Measurements from ENCODE around the gene GLI3.

The GLI3 gene

GRCh38 chr7:42236976-42237810, at the start of gene GLI3:
Gene GLI3 (minus strand): TSS chr7:42237209. CDS start chr7:42223253, 13,956 bp downstream.
- peak; percentile 20 to 46 for DNase-seq
- Mint-ChIP-seq H3K4me1 (peaks cover 18% of the 10 kb centered on the region), H3K4me3 (peak within 1 kb of the TSS; percentile 83 to 84), H3K9me3 (peaks cover 0 to 4% of the 10 kb centered on the region in 2 donors), H3K27me3 (peaks cover 90% of the 10 kb centered on the region), H3K27ac (peak within 1 kb of the TSS in 1 of 2 donors; percentile 61)
- ATAC-seq: peak; percentile 80

- Mint-ChIP-seq H3K9me3 (no peaks in the 10 kb centered on the region), H3K27me3 (peaks cover 21% of the 10 kb centered on the region)
Observed at GRCh38 chr7:42285383-42285824, 48.4 kb upstream of the GLI3 start.

GRCh38 chr7:42283553-42283952, 46.5 kb upstream of the GLI3 start:
- Mint-ChIP-seq H3K9me3 (no peaks in the 10 kb centered on the region), H3K27me3 (peaks cover 28% of the 10 kb centered on the region), H3K27ac (no peak overlapping the region), H3K4me1 (no peaks in the 10 kb centered on the region), H3K4me3 (no peak overlapping the region)
- no peak for DNase-seq
- ATAC-seq: no peak

More at GRCh38 chr7:42285383-42285824, 48.4 kb upstream of the GLI3 start:
- ATAC-seq (no peak), DNase-seq (no peak)
- H3K27ac Mint-ChIP-seq: no peak overlapping the region
- no peaks in the 10 kb centered on the region for H3K4me1 Mint-ChIP-seq
- H3K4me3 Mint-ChIP-seq: no peak overlapping the region

GRCh38 chr7:42278344-42278743, 41.3 kb upstream of the GLI3 start:
- H3K27ac Mint-ChIP-seq: no peak overlapping the region
- H3K4me1 Mint-ChIP-seq: no peaks in the 10 kb centered on the region
- no peak for ATAC-seq
- no peaks in the 10 kb centered on the region for H3K9me3 Mint-ChIP-seq
- peaks cover 24% of the 10 kb centered on the region for H3K27me3 Mint-ChIP-seq
- H3K4me3 Mint-ChIP-seq: no peak overlapping the region
- no peak for DNase-seq

GRCh38 chr7:42274053-42274452, 37.0 kb upstream of the GLI3 start:
- H3K4me1 Mint-ChIP-seq: no peaks in the 10 kb centered on the region
- H3K27ac Mint-ChIP-seq: no peak overlapping the region
- H3K4me3 Mint-ChIP-seq: no peak overlapping the region
- ATAC-seq: no peak
- DNase-seq: no peak
- no peaks in the 10 kb centered on the region for H3K9me3 Mint-ChIP-seq
- H3K27me3 Mint-ChIP-seq: peaks cover 14% of the 10 kb centered on the region

- Mint-ChIP-seq H3K27me3 (peaks cover 19% of the 10 kb centered on the region), H3K4me1 (no peaks in the 10 kb centered on the region), H3K27ac (no peak overlapping the region), H3K9me3 (no peaks in the 10 kb centered on the region), H3K4me3 (no peak overlapping the region)
- DNase-seq: no peak
- ATAC-seq: no peak
Observed at GRCh38 chr7:42272793-42273665, 36.0 kb upstream of the GLI3 start.

- H3K4me1 Mint-ChIP-seq: no peaks in the 10 kb centered on the region
- no peak for ATAC-seq
- H3K4me3 Mint-ChIP-seq: no peak overlapping the region
- no peak overlapping the region for H3K27ac Mint-ChIP-seq
- no peak for DNase-seq
- no peaks in the 10 kb centered on the region for H3K9me3 Mint-ChIP-seq
- H3K27me3 Mint-ChIP-seq: peaks cover 30% of the 10 kb centered on the region
Observed at GRCh38 chr7:42269161-42269560, 32.2 kb upstream of the GLI3 start.

GRCh38 chr7:42264702-42265101, 27.7 kb upstream of the GLI3 start:
- Mint-ChIP-seq H3K4me3 (no peak overlapping the region), H3K9me3 (no peaks in the 10 kb centered on the region), H3K27me3 (peaks cover 27% of the 10 kb centered on the region), H3K4me1 (no peaks in the 10 kb centered on the region), H3K27ac (no peak overlapping the region)
- no peak for DNase-seq
- no peak for ATAC-seq

GRCh38 chr7:42263971-42264370, 27.0 kb upstream of the GLI3 start:
- no peak for ATAC-seq
- peaks cover 26% of the 10 kb centered on the region for H3K27me3 Mint-ChIP-seq

GRCh38 chr7:42262964-42263363, 26.0 kb upstream of the GLI3 start:
- DNase-seq: no peak
- H3K27ac Mint-ChIP-seq: no peak overlapping the region
- no peaks in the 10 kb centered on the region for H3K9me3 Mint-ChIP-seq
- peaks cover 16% of the 10 kb centered on the region for H3K27me3 Mint-ChIP-seq
- ATAC-seq: no peak
- H3K4me1 Mint-ChIP-seq: no peaks in the 10 kb centered on the region
- H3K4me3 Mint-ChIP-seq: no peak overlapping the region

More at GRCh38 chr7:42263971-42264370, 27.0 kb upstream of the GLI3 start:
- Mint-ChIP-seq H3K4me3 (no peak overlapping the region), H3K27ac (no peak overlapping the region), H3K9me3 (no peaks in the 10 kb centered on the region), H3K4me1 (no peaks in the 10 kb centered on the region)
- no peak for DNase-seq

- ATAC-seq: no peak
- H3K27ac Mint-ChIP-seq: no peak overlapping the region
- no peak for DNase-seq
- no peaks in the 10 kb centered on the region for H3K4me1 Mint-ChIP-seq
- H3K9me3 Mint-ChIP-seq: peaks cover 0 to 19% of the 10 kb centered on the region in 2 donors
- H3K27me3 Mint-ChIP-seq: peaks cover 8% of the 10 kb centered on the region
- no peak overlapping the region for H3K4me3 Mint-ChIP-seq
Observed at GRCh38 chr7:42254217-42254616, 17.2 kb upstream of the GLI3 start.

- Mint-ChIP-seq H3K4me3 (no peak overlapping the region), H3K4me1 (no peaks in the 10 kb centered on the region), H3K27ac (no peak overlapping the region), H3K27me3 (peaks cover 8% of the 10 kb centered on the region), H3K9me3 (peaks cover 0 to 19% of the 10 kb centered on the region in 2 donors)
- DNase-seq: no peak
- no peak for ATAC-seq
Observed at GRCh38 chr7:42253316-42253715, 16.3 kb upstream of the GLI3 start.

- no peak overlapping the region for H3K4me3 Mint-ChIP-seq
- peaks cover 0 to 19% of the 10 kb centered on the region in 2 donors for H3K9me3 Mint-ChIP-seq
- H3K27ac Mint-ChIP-seq: no peak overlapping the region
- ATAC-seq (no peak), DNase-seq (no peak)
- H3K4me1 Mint-ChIP-seq: no peaks in the 10 kb centered on the region
- H3K27me3 Mint-ChIP-seq: peaks cover 8% of the 10 kb centered on the region
Observed at GRCh38 chr7:42250411-42250810, 13.4 kb upstream of the GLI3 start.

GRCh38 chr7:42248579-42248978, 11.6 kb upstream of the GLI3 start:
- DNase-seq (no peak), ATAC-seq (no peak)
- H3K4me3 Mint-ChIP-seq: no peak overlapping the region
- peaks cover 8% of the 10 kb centered on the region for H3K27me3 Mint-ChIP-seq
- no peaks in the 10 kb centered on the region for H3K4me1 Mint-ChIP-seq
- H3K9me3 Mint-ChIP-seq: peaks cover 0 to 19% of the 10 kb centered on the region in 2 donors
- no peak overlapping the region for H3K27ac Mint-ChIP-seq

GRCh38 chr7:42247301-42247700, 10.3 kb upstream of the GLI3 start:
- DNase-seq: no peak
- Mint-ChIP-seq H3K4me3 (no peak overlapping the region), H3K27ac (no peak overlapping the region), H3K9me3 (peaks cover 0 to 19% of the 10 kb centered on the region in 2 donors), H3K4me1 (no peaks in the 10 kb centered on the region), H3K27me3 (peaks cover 16% of the 10 kb centered on the region)
- ATAC-seq: no peak

- DNase-seq: no peak
- Mint-ChIP-seq H3K27me3 (peaks cover 35% of the 10 kb centered on the region), H3K27ac (no peak overlapping the region), H3K4me3 (no peak overlapping the region), H3K9me3 (peaks cover 0 to 9% of the 10 kb centered on the region in 2 donors), H3K4me1 (no peaks in the 10 kb centered on the region)
- ATAC-seq: no peak
Observed at GRCh38 chr7:42244828-42245227, 7.8 kb upstream of the GLI3 start.
